Bronchial epithelial cell (primary cell): ENCODE measurements around the gene CXXC5. TPM values are rescaled to one million over a fixed set of nuclear protein-coding genes. Genes with fewer than 3 reads are reported as not detected.
A peak's percentile ranks its signal among the peaks of the same experiment; 100 is the strongest.

Source experiments
- DNase-seq: peaks from one replicate; pipeline ENCODE4 v3.0.0-alpha.2; 2010; ENCODE audit warnings: low read depth
- FAIRE-seq: peaks from 2 replicates; lab custom pipeline; 2011; peaks lifted over from hg19 to GRCh38; lab: Jason Lieb, UNC
- H3K27me3 ChIP-seq: 2 replicates; pipeline ENCODE4 v1.5.1; 2011; ENCODE audit warnings: low read length; ENCODE audit not compliant: control insufficient read depth, insufficient read depth
- H3K36me3 ChIP-seq: 2 replicates; pipeline ENCODE4 v1.5.1; 2011; ENCODE audit warnings: low read length; ENCODE audit not compliant: control insufficient read depth, insufficient read depth
- H3K4me3 ChIP-seq: 2 replicates; pipeline ENCODE4 v1.5.1; 2011; ENCODE audit warnings: mild to moderate bottlenecking, low read depth, low read length, control low read depth
- CTCF ChIP-seq: IDR thresholded peaks from 2 replicates; pipeline ENCODE4 v1.5.1; 2011; ENCODE audit warnings: mild to moderate bottlenecking, moderate library complexity, low read length, control low read depth, inconsistent platforms; ENCODE audit not compliant: insufficient read depth, severe bottlenecking
- total RNA-seq: library from RNA; depleted of rRNA; stranded (reverse); fragments of >200 nt; gene quantifications from 2 replicates; pipeline ENCODE4 v1.2.1, GENCODE V29; 2014

Gene CXXC5
- total RNA-seq, 1 donor from 2014 or later = 6.1 TPM

- TF ChIP-seq CTCF = peak; percentile 33
- Histone ChIP-seq H3K27me3 (no peaks in the 10 kb centered on the region), H3K4me3 (peak overlapping the region; percentile 70), H3K36me3 (no peaks in the 10 kb centered on the region)
- DNase-seq (no peak), FAIRE-seq (no peak)
Measured at GRCh38 chr5:139650031-139650688, 2.0 kb downstream of the CXXC5 start.

GRCh38 chr5:139650689-139651042 lies 2.5 kb downstream of the CXXC5 start:
- Histone ChIP-seq H3K27me3 (no peaks in the 10 kb centered on the region), H3K4me3 (peak overlapping the region; percentile 70), H3K36me3 (no peaks in the 10 kb centered on the region)
- no peak for FAIRE-seq
- no peak for DNase-seq
- no peak for TF ChIP-seq CTCF

- Histone ChIP-seq H3K36me3 (no peaks in the 10 kb centered on the region), H3K27me3 (no peaks in the 10 kb centered on the region), H3K4me3 (no peak overlapping the region)
- FAIRE-seq (no peak), DNase-seq (no peak)
- no peak for TF ChIP-seq CTCF
Measured at GRCh38 chr5:139651043-139651834, 3.1 kb downstream of the CXXC5 start.

GRCh38 chr5:139651853-139652787 lies 4.0 kb downstream of the CXXC5 start:
- no peak for TF ChIP-seq CTCF
- FAIRE-seq (no peak), DNase-seq (peak; percentile 91)
- H3K36me3 ChIP-seq = no peaks in the 10 kb centered on the region
- H3K27me3 ChIP-seq = no peaks in the 10 kb centered on the region
- no peak overlapping the region for H3K4me3 ChIP-seq

- FAIRE-seq (no peak), DNase-seq (no peak)
- no peak overlapping the region for H3K4me3 ChIP-seq
- H3K27me3 ChIP-seq = no peaks in the 10 kb centered on the region
- H3K36me3 ChIP-seq = no peaks in the 10 kb centered on the region
- no peak for TF ChIP-seq CTCF
Measured at GRCh38 chr5:139652788-139653241, 4.7 kb downstream of the CXXC5 start.
